ENCODE results near the gene NT5DC1.

The NT5DC1 gene

GRCh38 chr6:116100419-116101301, at the start of gene NT5DC1:
Gene NT5DC1 (plus strand): TSS chr6:116100853. CDS start chr6:116100931, 78 bp downstream.
- in situ Hi-C loops (cut with MboI; ENCODE audit: low sequenced_read_pairs) = no loop called here

- in situ Hi-C loops (cut with MboI; ENCODE audit: low sequenced_read_pairs) = no loop called here
Observed at GRCh38 chr6:116051244-116051643, 49.4 kb upstream of the NT5DC1 start.

DNA sequence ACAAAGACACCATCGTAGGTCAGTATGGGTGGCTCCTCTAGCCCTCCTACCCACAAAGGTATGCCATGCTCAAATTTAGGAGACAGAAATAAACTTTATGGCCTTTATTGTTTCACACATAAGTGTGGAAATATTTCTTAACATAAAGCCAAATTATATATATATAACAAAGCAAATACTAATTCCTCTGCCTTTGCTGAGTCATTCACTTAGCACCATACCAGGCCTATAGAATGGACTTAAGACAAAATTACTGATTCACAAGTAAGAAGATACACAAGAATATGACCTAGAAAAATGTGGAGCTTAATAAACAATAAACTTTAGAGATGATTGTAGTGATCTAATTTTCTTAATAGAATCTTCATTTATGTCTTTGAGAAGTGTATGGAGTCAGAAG, 45.1 kb upstream of the NT5DC1 start:
- in situ Hi-C loops (cut with MboI; ENCODE audit: low sequenced_read_pairs) = no loop called here

GRCh38 chr6:116057766-116058165, 42.9 kb upstream of the NT5DC1 start:
- in situ Hi-C loops (cut with MboI; ENCODE audit: low sequenced_read_pairs) = no loop called here

GRCh38 chr6:116059713-116060571, 40.7 kb upstream of the NT5DC1 start:
- in situ Hi-C loops (cut with MboI; ENCODE audit: low sequenced_read_pairs) = no loop called here

DNA sequence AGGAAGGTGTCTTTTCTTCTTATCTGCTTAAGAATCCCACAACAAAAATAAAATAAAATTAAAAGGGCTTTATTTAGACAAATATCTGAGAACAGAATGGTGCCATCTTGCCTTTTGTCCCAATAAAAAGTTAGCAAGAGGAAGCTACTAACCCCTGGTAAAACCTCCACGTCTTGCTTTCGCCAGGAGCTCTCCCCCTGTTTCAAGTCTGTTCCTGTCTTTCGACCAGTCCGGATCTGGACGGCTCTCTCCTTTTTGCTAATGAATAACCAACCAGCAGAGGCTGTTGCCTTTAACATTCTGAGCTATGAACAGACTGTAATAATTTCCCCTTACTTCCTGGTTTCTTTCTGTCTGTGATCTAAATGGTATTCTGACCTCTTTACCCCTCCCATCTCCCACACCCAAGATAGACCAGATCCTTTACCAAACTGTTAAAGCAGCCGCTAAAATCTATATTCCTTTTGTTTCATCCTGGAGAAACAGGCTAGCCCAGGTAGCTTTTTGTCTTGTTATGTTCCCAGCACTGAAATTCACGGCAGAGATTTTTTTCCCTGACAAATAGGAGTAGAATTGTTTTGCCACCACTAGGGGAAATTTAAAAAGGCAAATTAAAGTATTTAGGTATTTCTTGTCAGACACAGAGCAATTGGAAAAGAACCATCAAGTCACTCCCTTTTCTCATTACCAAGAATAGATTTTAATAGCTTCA, 39.9 kb upstream of the NT5DC1 start, which contains the start of gene FRK:
FRK (minus strand) TSS at position 320 of the 712 bp plus-strand sequence. CDS start 580 bp downstream, outside the sequence.
- in situ Hi-C loops (cut with MboI; ENCODE audit: low sequenced_read_pairs) = no loop called here

GRCh38 chr6:116062496-116062895, 38.2 kb upstream of the NT5DC1 start:
- in situ Hi-C loops (cut with MboI; ENCODE audit: low sequenced_read_pairs) = no loop called here

GRCh38 chr6:116064666-116065065, 36.0 kb upstream of the NT5DC1 start:
- in situ Hi-C loops (cut with MboI; ENCODE audit: low sequenced_read_pairs) = no loop called here

GRCh38 chr6:116066789-116067188, 33.9 kb upstream of the NT5DC1 start:
- in situ Hi-C loops (cut with MboI; ENCODE audit: low sequenced_read_pairs) = no loop called here

- in situ Hi-C loops (cut with MboI; ENCODE audit: low sequenced_read_pairs) = no loop called here
Observed at GRCh38 chr6:116070101-116070500, 30.6 kb upstream of the NT5DC1 start.

DNA sequence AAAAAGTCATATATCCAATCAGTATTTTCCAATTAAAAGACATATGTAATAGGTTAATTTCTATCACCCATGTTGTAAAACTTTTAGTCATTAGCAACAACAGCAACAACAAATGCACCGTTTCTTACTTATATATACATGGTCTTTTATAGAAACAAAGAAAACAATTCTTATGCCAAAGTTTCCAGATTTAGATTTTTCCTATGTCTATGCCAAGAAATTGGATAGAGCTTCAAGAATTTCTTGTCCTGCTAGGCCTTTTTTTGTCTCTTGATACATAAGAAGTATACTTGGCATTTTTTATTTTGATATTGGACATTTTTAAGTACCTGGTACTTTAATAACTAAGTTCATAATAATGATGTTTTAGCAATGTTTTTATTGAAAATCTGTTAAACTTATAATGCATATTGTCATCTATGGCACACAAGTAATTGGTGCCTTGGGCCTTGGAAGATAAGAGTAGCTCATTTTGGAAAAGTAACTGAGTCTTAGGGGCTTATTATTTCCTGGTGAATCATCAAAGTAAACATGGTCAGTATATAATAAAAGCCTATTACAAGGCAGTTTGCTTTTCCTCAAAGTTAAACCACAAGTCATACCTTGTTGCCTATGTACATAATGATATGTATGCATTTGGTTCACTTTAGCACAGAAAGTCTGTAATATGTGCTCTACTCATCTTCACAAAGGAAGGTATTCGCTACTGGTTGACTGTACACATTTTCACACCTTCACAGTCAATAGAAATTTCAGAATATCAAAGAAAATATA, 29.9 kb upstream of the NT5DC1 start:
- in situ Hi-C loops (cut with MboI; ENCODE audit: low sequenced_read_pairs) = no loop called here

- in situ Hi-C loops (cut with MboI; ENCODE audit: low sequenced_read_pairs) = no loop called here
Observed at GRCh38 chr6:116072368-116072767, 28.3 kb upstream of the NT5DC1 start.

GRCh38 chr6:116073765-116074440, 26.8 kb upstream of the NT5DC1 start:
- in situ Hi-C loops (cut with MboI; ENCODE audit: low sequenced_read_pairs) = no loop called here

DNA sequence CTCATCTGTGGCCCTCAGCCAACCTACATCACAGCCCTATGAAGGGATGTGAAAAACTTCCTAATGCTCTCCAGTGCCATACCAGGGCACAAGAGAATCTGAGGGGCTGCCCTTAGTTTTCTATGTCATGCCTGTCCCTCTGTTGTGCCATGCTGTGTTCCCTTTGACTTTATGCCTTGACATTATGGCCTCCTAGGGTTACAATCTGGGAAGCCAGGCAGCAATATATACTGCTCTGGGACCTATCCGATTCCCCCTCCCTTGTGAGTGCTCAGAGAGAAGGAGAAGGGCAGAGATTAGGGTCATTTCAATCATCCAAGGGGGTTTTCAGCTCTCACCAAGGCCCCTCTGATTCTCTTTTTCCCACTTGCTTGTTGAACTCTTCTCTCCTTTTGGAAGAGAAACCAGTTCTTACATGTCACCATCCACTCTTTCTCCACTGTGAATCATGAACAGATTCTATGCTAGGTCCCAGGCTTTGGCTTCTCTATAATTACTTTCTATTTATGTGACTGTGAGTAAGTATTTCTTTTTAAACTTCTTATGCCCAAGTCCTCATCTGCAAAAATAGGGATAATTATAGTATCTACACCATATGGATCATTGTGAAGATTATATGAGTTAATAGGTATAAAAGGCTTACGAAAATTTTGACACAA, 25.8 kb upstream of the NT5DC1 start:
- in situ Hi-C loops (cut with MboI; ENCODE audit: low sequenced_read_pairs) = no loop called here

DNA sequence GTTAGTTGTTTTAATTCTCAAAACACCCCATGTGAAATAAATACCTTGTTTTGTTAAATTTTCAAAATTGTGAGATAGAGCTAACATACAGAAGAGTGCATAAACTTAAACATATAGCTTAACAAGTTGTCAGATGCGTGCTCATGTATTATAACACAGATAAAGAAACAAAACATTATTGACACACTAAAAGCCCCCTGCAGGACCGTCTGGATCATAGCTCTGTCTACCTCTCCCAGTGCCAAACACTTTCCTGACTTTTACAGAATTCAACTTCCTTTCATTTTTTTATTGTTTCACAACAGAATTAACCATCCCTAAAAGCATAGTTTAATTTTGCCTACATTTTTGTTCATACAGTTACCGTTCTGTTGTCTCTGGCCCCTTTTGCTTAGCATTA, 22.1 kb upstream of the NT5DC1 start:
- in situ Hi-C loops (cut with MboI; ENCODE audit: low sequenced_read_pairs) = no loop called here

GRCh38 chr6:116078945-116079344, 21.7 kb upstream of the NT5DC1 start:
- in situ Hi-C loops (cut with MboI; ENCODE audit: low sequenced_read_pairs) = no loop called here

DNA sequence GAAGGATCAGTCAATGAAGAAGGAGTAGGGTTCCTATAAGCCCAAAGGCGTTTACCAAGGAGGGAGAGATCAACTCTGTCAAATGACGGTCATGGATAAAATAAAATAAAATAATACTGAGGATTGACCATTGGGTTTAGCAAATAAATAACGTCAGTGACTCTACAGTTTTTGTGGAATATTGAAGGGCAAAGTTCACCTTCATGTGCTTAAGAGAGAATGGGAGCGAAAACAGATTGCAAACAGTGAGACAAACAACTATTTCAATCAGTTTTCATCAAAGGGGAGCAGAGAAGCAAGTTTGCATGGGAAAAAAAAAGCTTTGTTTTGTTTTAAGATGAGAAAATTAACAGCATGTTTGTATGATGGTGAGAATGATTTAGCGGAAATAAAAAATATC, 17.6 kb upstream of the NT5DC1 start:
- in situ Hi-C loops (cut with MboI; ENCODE audit: low sequenced_read_pairs) = no loop called here

GRCh38 chr6:116084284-116084683, 16.4 kb upstream of the NT5DC1 start:
- in situ Hi-C loops (cut with MboI; ENCODE audit: low sequenced_read_pairs) = no loop called here

GRCh38 chr6:116087437-116088027, 13.1 kb upstream of the NT5DC1 start:
- in situ Hi-C loops (cut with MboI; ENCODE audit: low sequenced_read_pairs) = no loop called here

All from HL-60/S4 (cell line).